WTC11 (cell line): ENCODE results near the gene SDK2. TPM values are rescaled to one million over a fixed set of nuclear protein-coding genes. Genes with fewer than 3 reads are reported as not detected.
A peak's percentile ranks its signal among the peaks of the same experiment; 100 is the strongest.

ENCODE experiments used
- ATAC-seq: fragments of 200-7000 bp; cut with Tn5 transposase; 2 replicates; pipeline ENCODE4 v1.10.0; 2021; ENCODE audit warnings: mild to moderate bottlenecking, moderate library complexity
- CTCF ChIA-PET: fragments of 300-600 bp; sonication (Branson Sonifier 250); formaldehyde crosslinking; loops from one replicate; lab custom pipeline; 2021; ENCODE audit warnings: antibody characterized with exemption; lab: Charles Lee
- POLR2A ChIA-PET: fragments of 350-600 bp; sonication (Branson Sonifier 250); formaldehyde crosslinking; loops from one replicate; lab custom pipeline; 2021; ENCODE audit warnings: antibody characterized with exemption; lab: Charles Lee
- DNase-seq: peaks from one replicate; pipeline ENCODE4 v3.0.0; 2021; ENCODE audit warnings: low spot score
- H3K27ac Mint-ChIP-seq: 2 replicates; pipeline ENCODE4 v1.8.0; 2021; ENCODE audit warnings: mixed read lengths
- H3K27me3 Mint-ChIP-seq: 2 replicates; pipeline ENCODE4 v1.8.0; 2021; ENCODE audit warnings: low read depth, mild to moderate bottlenecking, moderate library complexity, mixed read lengths
- H3K36me3 Mint-ChIP-seq: 2 replicates; pipeline ENCODE4 v1.8.0; 2021; ENCODE audit warnings: mixed read lengths
- H3K4me1 Mint-ChIP-seq: 2 replicates; pipeline ENCODE4 v1.8.0; 2022; ENCODE audit warnings: mixed read lengths
- H3K4me3 Mint-ChIP-seq: 2 replicates; pipeline ENCODE4 v1.8.0; 2021; ENCODE audit warnings: mild to moderate bottlenecking, moderate library complexity, mixed read lengths
- H3K9me3 Mint-ChIP-seq: 2 replicates; pipeline ENCODE4 v1.8.0; 2021; ENCODE audit warnings: mixed read lengths
- CDX4 ChIP-seq: fragments of 250-450 bp; sonication (Bioruptor Pico); IDR thresholded peaks from 2 replicates; pipeline ENCODE4 v1.9.0; 2021; ENCODE audit warnings: moderate library complexity, mild to moderate bottlenecking, inconsistent platforms, borderline replicate concordance
- FOXK1 ChIP-seq: sonication (generic); formaldehyde crosslinking; IDR thresholded peaks from 2 replicates; pipeline ENCODE4 v1.8.0; 2022; ENCODE audit warnings: mild to moderate bottlenecking, moderate library complexity, missing genetic modification reagents
- FOXP4 ChIP-seq: sonication (generic); formaldehyde crosslinking; IDR thresholded peaks from 2 replicates; pipeline ENCODE4 v1.8.0; 2022; ENCODE audit warnings: mild to moderate bottlenecking, missing genetic modification reagents
- GABPB1 ChIP-seq: sonication (generic); formaldehyde crosslinking; IDR thresholded peaks from 2 replicates; pipeline ENCODE4 v1.8.1; 2023; ENCODE audit warnings: mild to moderate bottlenecking, missing genetic modification reagents
- GRHL2 ChIP-seq: fragments of 250-450 bp; sonication (Bioruptor Pico); IDR thresholded peaks from 2 replicates; pipeline ENCODE4 v1.8.0; 2022; ENCODE audit warnings: mild to moderate bottlenecking, moderate library complexity; ENCODE audit not compliant: insufficient replicate concordance, severe bottlenecking
- JAZF1 ChIP-seq: fragments of 250-450 bp; sonication (Bioruptor Pico); IDR thresholded peaks from 2 replicates; pipeline ENCODE4 v1.9.0; 2021; ENCODE audit warnings: moderate library complexity, mild to moderate bottlenecking, inconsistent platforms
- NR1H2 ChIP-seq: sonication (generic); formaldehyde crosslinking; IDR thresholded peaks from 2 replicates; pipeline ENCODE4 v1.9.0; 2021; ENCODE audit warnings: mild to moderate bottlenecking, moderate library complexity, missing genetic modification reagents
- PREB ChIP-seq: sonication (generic); formaldehyde crosslinking; IDR thresholded peaks from 2 replicates; pipeline ENCODE4 v1.8.1; 2022; ENCODE audit warnings: mild to moderate bottlenecking, missing genetic modification reagents, moderate library complexity, borderline replicate concordance
- SMAD3 ChIP-seq: sonication (generic); formaldehyde crosslinking; IDR thresholded peaks from 2 replicates; pipeline ENCODE4 v1.8.0; 2022; ENCODE audit warnings: missing genetic modification reagents, mild to moderate bottlenecking, borderline replicate concordance
- TP53 ChIP-seq: sonication (generic); formaldehyde crosslinking; IDR thresholded peaks from 2 replicates; pipeline ENCODE4 v1.8.1; 2023; ENCODE audit warnings: mild to moderate bottlenecking, missing genetic modification reagents
- ZNF219 ChIP-seq: sonication (generic); formaldehyde crosslinking; IDR thresholded peaks from 2 replicates; pipeline ENCODE4 v1.8.0; 2023; ENCODE audit warnings: missing genetic modification reagents, mild to moderate bottlenecking, borderline replicate concordance
- ZNF281 ChIP-seq: sonication (generic); formaldehyde crosslinking; IDR thresholded peaks from 2 replicates; pipeline ENCODE4 v1.8.0; 2023; ENCODE audit warnings: mild to moderate bottlenecking, missing genetic modification reagents
- ZNF532 ChIP-seq: fragments of 250-450 bp; sonication (Bioruptor Pico); IDR thresholded peaks from 2 replicates; pipeline ENCODE4 v1.9.0; 2021; ENCODE audit warnings: mild to moderate bottlenecking, borderline replicate concordance
- total RNA-seq: library from RNA; stranded (reverse); gene quantifications from 3 replicates; pipeline ENCODE4 v1.2.3, GENCODE V29; 2021

The SDK2 gene
- total RNA-seq, 1 experiment from 2014 or later, result 14.8 TPM

GRCh38 chr17:73533127-73533526 is 111.1 kb downstream of the SDK2 start:
- POLR2A ChIA-PET, result interaction anchor here (0.6 kb wide), 1 partner anchor 43 kb away, joined by 4 read pairs; no protein-coding TSS in a partner anchor
- CTCF ChIA-PET, result interaction anchor here (1.0 kb wide), 2 partner anchors 12 to 22 kb away, joined by 3 read pairs; no protein-coding TSS in a partner anchor
- ATAC-seq (no peak), DNase-seq (no peak)
- H3K27ac Mint-ChIP-seq, result no peak overlapping the region
- H3K4me3 Mint-ChIP-seq, result no peak overlapping the region
- TF ChIP-seq CDX4 (CRISPR knock-in tag) (no peak), FOXK1 (CRISPR knock-in tag) (no peak), FOXP4 (CRISPR knock-in tag) (peak; percentile 6; the same call in 1 of the 2 replicates)
- no peaks in the 10 kb centered on the region for H3K36me3 Mint-ChIP-seq
- H3K4me1 Mint-ChIP-seq, result peaks cover 41% of the 10 kb centered on the region
- no peaks in the 10 kb centered on the region for H3K27me3 Mint-ChIP-seq
- H3K9me3 Mint-ChIP-seq, result no peaks in the 10 kb centered on the region

- Mint-ChIP-seq H3K36me3 (no peaks in the 10 kb centered on the region), H3K9me3 (no peaks in the 10 kb centered on the region), H3K4me3 (no peak overlapping the region), H3K27me3 (no peaks in the 10 kb centered on the region), H3K27ac (no peak overlapping the region), H3K4me1 (peaks cover 36% of the 10 kb centered on the region)
- DNase-seq, result no peak
- POLR2A ChIA-PET, result no interaction called here
- no peak for ATAC-seq
- CTCF ChIA-PET, result interaction anchor here (1.0 to 1.4 kb wide), 2 partner anchors 23 to 103 kb away, joined by 3 read pairs; no protein-coding TSS in a partner anchor
- no peak for TF ChIP-seq GRHL2 (CRISPR knock-in tag)
- TF ChIP-seq SMAD3 (CRISPR knock-in tag), result no peak
- TF ChIP-seq NR1H2 (CRISPR knock-in tag), result no peak
- TF ChIP-seq ZNF281 (CRISPR knock-in tag), result no peak
- TF ChIP-seq ZNF532 (CRISPR knock-in tag), result no peak
- TF ChIP-seq TP53, result no peak
Measured at GRCh38 chr17:73532421-73532901, 111.8 kb downstream of the SDK2 start.

GRCh38 chr17:73531158-73531557 is 113.1 kb downstream of the SDK2 start:
- H3K27me3 Mint-ChIP-seq, result no peaks in the 10 kb centered on the region
- ChIA-PET POLR2A (no interaction called here), CTCF (interaction anchor here (1.4 kb wide), 1 partner anchor 102 kb away, joined by 3 read pairs; no protein-coding TSS in a partner anchor)
- no peaks in the 10 kb centered on the region for H3K36me3 Mint-ChIP-seq
- H3K9me3 Mint-ChIP-seq, result no peaks in the 10 kb centered on the region
- no peak overlapping the region for H3K4me3 Mint-ChIP-seq
- no peak overlapping the region for H3K27ac Mint-ChIP-seq
- ATAC-seq (no peak), DNase-seq (no peak)
- TF ChIP-seq JAZF1 (CRISPR knock-in tag) (no peak), PREB (CRISPR knock-in tag) (no peak), GABPB1 (CRISPR knock-in tag) (no peak), ZNF219 (CRISPR knock-in tag) (no peak)
- H3K4me1 Mint-ChIP-seq, result peaks cover 25% of the 10 kb centered on the region
